MM.1S (cell line): Measurements from ENCODE around the gene ADGRL3.

ENCODE experiments used
- DNase-seq: peaks from one replicate; pipeline ENCODE4 v3.0.0-alpha.2; 2015
- H2AFZ ChIP-seq: fragments of 300-600 bp; sonication (generic); 2 replicates; pipeline ENCODE4 v1.6.0; 2016; ENCODE audit warnings: antibody characterized with exemption, low read length
- H3F3A ChIP-seq: fragments of 300-600 bp; sonication (generic); 2 replicates; pipeline ENCODE4 v1.6.1; 2016; ENCODE audit warnings: mild to moderate bottlenecking, antibody characterized with exemption, low read length, moderate library complexity, mixed read lengths; ENCODE audit not compliant: insufficient read depth
- H3K27ac ChIP-seq: fragments of 300-600 bp; sonication (generic); 2 replicates; pipeline ENCODE4 v1.5.1; 2016; ENCODE audit warnings: mild to moderate bottlenecking, low read length
- H3K27me3 ChIP-seq: fragments of 300-600 bp; sonication (generic); replicated peaks from 2 replicates; pipeline ENCODE4 v1.6.0; 2016; ENCODE audit warnings: low read length; ENCODE audit not compliant: insufficient read depth
- H3K36me3 ChIP-seq: fragments of 300-600 bp; sonication (generic); replicated peaks from 2 replicates; pipeline ENCODE4 v1.6.1; 2016; ENCODE audit warnings: mild to moderate bottlenecking, low read length, mixed read lengths; ENCODE audit not compliant: insufficient read depth
- H3K4me1 ChIP-seq: fragments of 300-600 bp; sonication (generic); 2 replicates; pipeline ENCODE4 v1.6.1; 2016; ENCODE audit warnings: low read length, mixed read lengths
- H3K4me2 ChIP-seq: fragments of 300-600 bp; sonication (generic); 2 replicates; pipeline ENCODE4 v1.6.0; 2016; ENCODE audit warnings: low read depth, low read length
- H3K4me3 ChIP-seq: fragments of 300-600 bp; sonication (generic); 2 replicates; pipeline ENCODE4 v1.5.1; 2016; ENCODE audit warnings: low read length, mixed read lengths
- H3K79me2 ChIP-seq: fragments of 300-600 bp; sonication (generic); 2 replicates; pipeline ENCODE4 v1.6.1; 2016; ENCODE audit warnings: mixed run types, low read length, mixed read lengths
- H3K9ac ChIP-seq: fragments of 300-600 bp; sonication (generic); 2 replicates; pipeline ENCODE4 v1.6.1; 2016; ENCODE audit warnings: low read length, mixed read lengths
- H3K9me2 ChIP-seq: fragments of 300-600 bp; sonication (generic); replicated peaks from 2 replicates; pipeline ENCODE4 v1.6.1; 2016; ENCODE audit warnings: mild to moderate bottlenecking, low read length, mixed read lengths; ENCODE audit not compliant: insufficient read depth
- H3K9me3 ChIP-seq: fragments of 300-600 bp; sonication (generic); replicated peaks from 2 replicates; pipeline ENCODE4 v1.6.1; 2016; ENCODE audit warnings: mild to moderate bottlenecking, low read length, mixed read lengths; ENCODE audit not compliant: insufficient read depth
- H4K20me1 ChIP-seq: fragments of 300-600 bp; sonication (generic); 2 replicates; pipeline ENCODE4 v1.6.1; 2016; ENCODE audit warnings: mild to moderate bottlenecking, low read length, moderate library complexity, mixed read lengths; ENCODE audit not compliant: insufficient read depth
- EZH2 ChIP-seq: fragments of 300-600 bp; sonication (generic); optimal IDR thresholded peaks from 2 replicates; pipeline ENCODE3; 2017; ENCODE audit warnings: low read depth, mild to moderate bottlenecking, antibody characterized with exemption, low read length, mixed read lengths
- EZH2phosphoT487 ChIP-seq: fragments of 300-600 bp; sonication (generic); IDR thresholded peaks from 2 replicates; pipeline ENCODE4 v1.6.1; 2018; ENCODE audit warnings: antibody characterized with exemption, low read length
- TF ChIP-seq, protein P1 (sequence below): fragments of 300-600 bp; sonication (generic); IDR thresholded peaks from 2 replicates; pipeline ENCODE4 v1.5.1; 2016; ENCODE audit warnings: antibody characterized with exemption, low read length, mixed read lengths

ADGRL3 gene

DNA sequence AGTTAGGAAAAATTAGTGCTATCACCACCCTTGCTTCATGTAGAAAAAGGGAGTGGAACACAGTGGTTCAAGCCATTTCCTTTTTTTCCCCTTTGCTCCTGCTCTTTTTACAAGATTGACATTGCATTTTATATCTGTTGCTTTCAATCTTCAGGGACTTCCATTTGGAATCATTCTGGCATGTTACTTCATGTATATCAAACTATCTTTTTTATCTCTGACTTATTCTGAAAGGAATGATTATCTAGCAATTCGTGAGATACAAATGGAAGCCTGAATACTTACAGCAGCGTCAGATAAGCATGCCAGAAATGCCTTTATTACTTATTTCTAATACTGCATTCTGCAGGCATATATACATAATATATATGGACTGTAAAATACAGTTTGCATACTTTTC lies 20.4 kb downstream of the ADGRL3 start:
- no peak overlapping the region for H3K4me2 ChIP-seq
- H3K9me2 ChIP-seq = no peaks in the 10 kb centered on the region
- no peaks in the 10 kb centered on the region for H3K9me3 ChIP-seq
- no peak overlapping the region for H3K27ac ChIP-seq
- no peak overlapping the region for H3K4me3 ChIP-seq
- no peaks in the 10 kb centered on the region for H3K79me2 ChIP-seq
- H3K4me1 ChIP-seq = no peaks in the 10 kb centered on the region
- no peak overlapping the region for H3K9ac ChIP-seq
- no peaks in the 10 kb centered on the region for H3K36me3 ChIP-seq
- no peak overlapping the region for H2AFZ ChIP-seq
- DNase-seq = no peak
- TF ChIP-seq EZH2phosphoT487 (no peak), EZH2 (no peak)
- TF ChIP-seq, protein P1, sequence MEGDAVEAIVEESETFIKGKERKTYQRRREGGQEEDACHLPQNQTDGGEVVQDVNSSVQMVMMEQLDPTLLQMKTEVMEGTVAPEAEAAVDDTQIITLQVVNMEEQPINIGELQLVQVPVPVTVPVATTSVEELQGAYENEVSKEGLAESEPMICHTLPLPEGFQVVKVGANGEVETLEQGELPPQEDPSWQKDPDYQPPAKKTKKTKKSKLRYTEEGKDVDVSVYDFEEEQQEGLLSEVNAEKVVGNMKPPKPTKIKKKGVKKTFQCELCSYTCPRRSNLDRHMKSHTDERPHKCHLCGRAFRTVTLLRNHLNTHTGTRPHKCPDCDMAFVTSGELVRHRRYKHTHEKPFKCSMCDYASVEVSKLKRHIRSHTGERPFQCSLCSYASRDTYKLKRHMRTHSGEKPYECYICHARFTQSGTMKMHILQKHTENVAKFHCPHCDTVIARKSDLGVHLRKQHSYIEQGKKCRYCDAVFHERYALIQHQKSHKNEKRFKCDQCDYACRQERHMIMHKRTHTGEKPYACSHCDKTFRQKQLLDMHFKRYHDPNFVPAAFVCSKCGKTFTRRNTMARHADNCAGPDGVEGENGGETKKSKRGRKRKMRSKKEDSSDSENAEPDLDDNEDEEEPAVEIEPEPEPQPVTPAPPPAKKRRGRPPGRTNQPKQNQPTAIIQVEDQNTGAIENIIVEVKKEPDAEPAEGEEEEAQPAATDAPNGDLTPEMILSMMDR = no peak
- no peaks in the 10 kb centered on the region for H3F3A ChIP-seq
- no peaks in the 10 kb centered on the region for H4K20me1 ChIP-seq
- no peaks in the 10 kb centered on the region for H3K27me3 ChIP-seq

DNA sequence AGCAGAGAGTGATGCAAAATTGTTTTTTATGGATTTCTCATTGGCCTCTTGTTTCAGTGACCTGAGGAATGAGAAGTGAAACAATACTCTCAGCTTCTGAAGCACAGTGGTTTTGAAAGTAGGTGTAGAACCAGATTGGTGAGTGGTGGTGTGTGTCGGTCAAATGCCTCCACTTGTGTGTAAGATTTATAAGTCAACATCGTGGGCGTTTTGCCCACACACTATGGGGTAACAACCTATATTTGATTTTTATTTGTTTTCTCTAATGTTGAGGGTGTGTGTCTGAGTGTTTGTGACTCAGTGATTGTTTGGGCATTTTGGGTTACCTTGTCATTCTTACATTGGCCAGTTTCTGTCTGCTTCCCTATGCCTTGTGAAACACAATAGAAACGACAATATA lies 23.3 kb downstream of the ADGRL3 start:
- H3K4me3 ChIP-seq = no peak overlapping the region
- no peak for TF ChIP-seq EZH2phosphoT487
- TF ChIP-seq, protein P1 = no peak
- TF ChIP-seq EZH2 = no peak
- H4K20me1 ChIP-seq = no peaks in the 10 kb centered on the region
- H2AFZ ChIP-seq = no peak overlapping the region
- H3F3A ChIP-seq = no peaks in the 10 kb centered on the region
- no peak overlapping the region for H3K4me2 ChIP-seq
- no peaks in the 10 kb centered on the region for H3K9me3 ChIP-seq
- no peaks in the 10 kb centered on the region for H3K79me2 ChIP-seq
- no peak overlapping the region for H3K9ac ChIP-seq
- H3K9me2 ChIP-seq = no peaks in the 10 kb centered on the region
- no peaks in the 10 kb centered on the region for H3K27me3 ChIP-seq
- no peaks in the 10 kb centered on the region for H3K36me3 ChIP-seq
- H3K4me1 ChIP-seq = no peaks in the 10 kb centered on the region
- DNase-seq = no peak
- no peak overlapping the region for H3K27ac ChIP-seq

DNA sequence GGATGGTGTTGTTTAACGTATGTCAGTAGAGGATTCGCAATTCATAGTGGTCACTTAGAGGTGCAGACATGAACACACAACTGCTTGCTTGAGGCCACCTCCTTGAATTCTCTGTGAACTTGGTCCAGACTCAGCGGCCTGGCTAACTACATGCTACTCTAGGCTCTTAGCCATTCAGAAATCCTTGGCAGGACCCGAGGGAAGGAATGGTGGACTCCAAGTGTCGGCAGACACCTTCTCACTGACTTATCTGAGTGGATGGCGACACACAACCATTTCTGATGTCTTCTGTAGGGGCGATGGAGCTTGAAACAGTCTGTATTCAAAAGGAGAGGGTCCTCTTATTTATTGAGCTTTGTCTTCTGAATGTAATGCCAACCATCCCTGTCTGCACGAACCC lies 24.4 kb downstream of the ADGRL3 start:
- H3K4me1 ChIP-seq = no peaks in the 10 kb centered on the region
- H3K79me2 ChIP-seq = no peaks in the 10 kb centered on the region
- H2AFZ ChIP-seq = no peak overlapping the region
- no peaks in the 10 kb centered on the region for H3K9me3 ChIP-seq
- no peak overlapping the region for H3K4me3 ChIP-seq
- H4K20me1 ChIP-seq = no peaks in the 10 kb centered on the region
- no peak overlapping the region for H3K27ac ChIP-seq
- TF ChIP-seq EZH2phosphoT487 (no peak), EZH2 (no peak)
- TF ChIP-seq, protein P1 = no peak
- no peaks in the 10 kb centered on the region for H3K36me3 ChIP-seq
- H3K27me3 ChIP-seq = no peaks in the 10 kb centered on the region
- no peak for DNase-seq
- H3F3A ChIP-seq = no peaks in the 10 kb centered on the region
- H3K9me2 ChIP-seq = no peaks in the 10 kb centered on the region
- H3K9ac ChIP-seq = no peak overlapping the region
- no peak overlapping the region for H3K4me2 ChIP-seq
